Cardiac fibroblast (primary cell): ENCODE results near the gene SNRNP70.
A peak's percentile ranks its signal among the peaks of the same experiment; 100 is the strongest.
"Not testable (repeated sequence)": the region's sequence is repeated elsewhere in the genome, so short reads cannot be mapped to it uniquely, and the experiment has no call there.

Experiments
- DNase-seq, 2 donors: peaks; one replicate each; pipeline versions ENCODE4 v3.0.0 to v3.0.0-alpha.2; 2010; ENCODE audit warnings: low read depth in 2 of 2
- H3K4me3 ChIP-seq, 2 donors: replicated peaks in 1 of 2; 1 replicate in 1 of 2; 2 replicates in 1 of 2; pipeline ENCODE4 v1.5.1; 2011; ENCODE audit warnings: low read depth in 2 of 2, low read length in 2 of 2, mild to moderate bottlenecking in 2 of 2, moderate library complexity in 1 of 2
- CTCF ChIP-seq: IDR thresholded peaks from one replicate; pipeline ENCODE4 v1.5.1; 2011; ENCODE audit warnings: low read depth, mild to moderate bottlenecking, low read length, inconsistent platforms

SNRNP70 gene

GRCh38 chr19:49071860-49072547 is 13.2 kb upstream of the SNRNP70 start:
- no peak for DNase-seq
- no peak for TF ChIP-seq CTCF
- H3K4me3 ChIP-seq = no peak overlapping the region

- TF ChIP-seq CTCF = peak; percentile 35
- H3K4me3 ChIP-seq = no peak overlapping the region
- DNase-seq = peak in 1 of 2 donors; percentile 28
Measured at GRCh38 chr19:49073514-49074378, 11.5 kb upstream of the SNRNP70 start.

GRCh38 chr19:49074869-49075268 is 10.4 kb upstream of the SNRNP70 start:
- DNase-seq = peak; percentile 68 to 77
- H3K4me3 ChIP-seq = not testable (repeated sequence)

GRCh38 chr19:49080392-49080791 is 4.9 kb upstream of the SNRNP70 start:
- no peak overlapping the region for H3K4me3 ChIP-seq
- no peak for TF ChIP-seq CTCF
- no peak for DNase-seq

More at GRCh38 chr19:49074869-49075268, 10.4 kb upstream of the SNRNP70 start:
- TF ChIP-seq CTCF = peak; percentile 58

- DNase-seq = no peak
- TF ChIP-seq CTCF = no peak
- no peak overlapping the region for H3K4me3 ChIP-seq
Measured at GRCh38 chr19:49081273-49081672, 4.0 kb upstream of the SNRNP70 start.

GRCh38 chr19:49084206-49085019 is 838 bp upstream of the SNRNP70 start:
- no peak for DNase-seq
- peak overlapping the region; percentile 19 to 92 for H3K4me3 ChIP-seq
- no peak for TF ChIP-seq CTCF
